WTC11 (cell line): Measurements from ENCODE around the gene CAMK2G. TPM values are rescaled to one million over a fixed set of nuclear protein-coding genes. Genes with fewer than 3 reads are reported as not detected.

ENCODE experiments used
- ATAC-seq: fragments of 200-7000 bp; cut with Tn5 transposase; 2 replicates; pipeline ENCODE4 v1.10.0; 2021; ENCODE audit warnings: mild to moderate bottlenecking, moderate library complexity
- CTCF ChIA-PET: fragments of 300-600 bp; sonication (Branson Sonifier 250); formaldehyde crosslinking; loops from one replicate; lab custom pipeline; 2021; ENCODE audit warnings: antibody characterized with exemption; lab: Charles Lee
- POLR2A ChIA-PET: fragments of 350-600 bp; sonication (Branson Sonifier 250); formaldehyde crosslinking; loops from one replicate; lab custom pipeline; 2021; ENCODE audit warnings: antibody characterized with exemption; lab: Charles Lee
- DNase-seq: peaks from one replicate; pipeline ENCODE4 v3.0.0; 2021; ENCODE audit warnings: low spot score
- H3K27ac Mint-ChIP-seq: 2 replicates; pipeline ENCODE4 v1.8.0; 2021; ENCODE audit warnings: mixed read lengths
- H3K27me3 Mint-ChIP-seq: 2 replicates; pipeline ENCODE4 v1.8.0; 2021; ENCODE audit warnings: low read depth, mild to moderate bottlenecking, moderate library complexity, mixed read lengths
- H3K36me3 Mint-ChIP-seq: 2 replicates; pipeline ENCODE4 v1.8.0; 2021; ENCODE audit warnings: mixed read lengths
- H3K4me1 Mint-ChIP-seq: 2 replicates; pipeline ENCODE4 v1.8.0; 2022; ENCODE audit warnings: mixed read lengths
- H3K4me3 Mint-ChIP-seq: 2 replicates; pipeline ENCODE4 v1.8.0; 2021; ENCODE audit warnings: mild to moderate bottlenecking, moderate library complexity, mixed read lengths
- H3K9me3 Mint-ChIP-seq: 2 replicates; pipeline ENCODE4 v1.8.0; 2021; ENCODE audit warnings: mixed read lengths
- ATF1 ChIP-seq: sonication (generic); formaldehyde crosslinking; IDR thresholded peaks from 2 replicates; pipeline ENCODE4 v1.8.1; 2023; ENCODE audit warnings: mild to moderate bottlenecking, moderate library complexity, missing genetic modification reagents
- CREM ChIP-seq: sonication (generic); formaldehyde crosslinking; IDR thresholded peaks from 2 replicates; pipeline ENCODE4 v1.8.1; 2022; ENCODE audit warnings: mild to moderate bottlenecking, missing genetic modification reagents, moderate library complexity
- EMX1 ChIP-seq: fragments of 250-450 bp; sonication (Bioruptor Pico); IDR thresholded peaks from 2 replicates; pipeline ENCODE4 v1.8.0; 2021; ENCODE audit warnings: mild to moderate bottlenecking
- ETV6 ChIP-seq: sonication (generic); formaldehyde crosslinking; IDR thresholded peaks from 2 replicates; pipeline ENCODE4 v1.8.1; 2022; ENCODE audit warnings: mild to moderate bottlenecking, missing genetic modification reagents
- GABPB1 ChIP-seq: sonication (generic); formaldehyde crosslinking; IDR thresholded peaks from 2 replicates; pipeline ENCODE4 v1.8.1; 2023; ENCODE audit warnings: mild to moderate bottlenecking, missing genetic modification reagents
- NR1H2 ChIP-seq: sonication (generic); formaldehyde crosslinking; IDR thresholded peaks from 2 replicates; pipeline ENCODE4 v1.9.0; 2021; ENCODE audit warnings: mild to moderate bottlenecking, moderate library complexity, missing genetic modification reagents
- SMAD4 ChIP-seq: sonication (generic); formaldehyde crosslinking; IDR thresholded peaks from 2 replicates; pipeline ENCODE4 v1.8.0; 2022; ENCODE audit warnings: mild to moderate bottlenecking, missing genetic modification reagents
- ZBTB21 ChIP-seq: sonication (generic); formaldehyde crosslinking; IDR thresholded peaks from 2 replicates; pipeline ENCODE4 v1.8.1; 2023; ENCODE audit warnings: mild to moderate bottlenecking, missing genetic modification reagents, borderline replicate concordance
- ZNF396 ChIP-seq: fragments of 250-450 bp; sonication (Bioruptor Pico); IDR thresholded peaks from 2 replicates; pipeline ENCODE4 v1.8.0; 2021; ENCODE audit warnings: mild to moderate bottlenecking, moderate library complexity, borderline replicate concordance
- ZNF671 ChIP-seq: fragments of 250-450 bp; sonication (Bioruptor Pico); IDR thresholded peaks from 2 replicates; pipeline ENCODE4 v1.8.0; 2021; ENCODE audit warnings: mild to moderate bottlenecking
- total RNA-seq: library from RNA; stranded (reverse); gene quantifications from 3 replicates; pipeline ENCODE4 v1.2.3, GENCODE V29; 2021
- TF ChIP-seq, protein P1 (sequence below): sonication (generic); formaldehyde crosslinking; IDR thresholded peaks from 2 replicates; pipeline ENCODE4 v1.8.1; 2022; ENCODE audit warnings: mild to moderate bottlenecking, moderate library complexity, missing genetic modification reagents
- TF ChIP-seq, protein P2 (sequence below): fragments of 200-600 bp; IDR thresholded peaks from 2 replicates; pipeline ENCODE4 v1.8.0; 2022; ENCODE audit warnings: antibody characterized with exemption
- TF ChIP-seq, protein P3 (sequence below): fragments of 250-450 bp; sonication (Bioruptor Pico); IDR thresholded peaks from 2 replicates; pipeline ENCODE4 v1.9.0; 2021; ENCODE audit warnings: mild to moderate bottlenecking
- TF ChIP-seq, protein P4 (sequence below): sonication (generic); formaldehyde crosslinking; IDR thresholded peaks from 2 replicates; pipeline ENCODE4 v1.8.1; 2022; ENCODE audit warnings: mild to moderate bottlenecking, missing genetic modification reagents, moderate library complexity, borderline replicate concordance
- TF ChIP-seq, protein P5 (sequence below): sonication (generic); formaldehyde crosslinking; IDR thresholded peaks from 2 replicates; pipeline ENCODE4 v1.8.1; 2022; ENCODE audit warnings: missing genetic modification reagents, borderline replicate concordance
- TF ChIP-seq, protein P6 (sequence below): sonication (generic); formaldehyde crosslinking; IDR thresholded peaks from 2 replicates; pipeline ENCODE4 v1.8.1; 2023; ENCODE audit warnings: mild to moderate bottlenecking, missing genetic modification reagents
- TF ChIP-seq, protein P7 (sequence below): sonication (generic); formaldehyde crosslinking; IDR thresholded peaks from 2 replicates; pipeline ENCODE4 v1.8.1; 2023; ENCODE audit warnings: mild to moderate bottlenecking, missing genetic modification reagents, moderate library complexity

The CAMK2G gene
- total RNA-seq, 1 experiment from 2014 or later: 34.9 TPM

DNA sequence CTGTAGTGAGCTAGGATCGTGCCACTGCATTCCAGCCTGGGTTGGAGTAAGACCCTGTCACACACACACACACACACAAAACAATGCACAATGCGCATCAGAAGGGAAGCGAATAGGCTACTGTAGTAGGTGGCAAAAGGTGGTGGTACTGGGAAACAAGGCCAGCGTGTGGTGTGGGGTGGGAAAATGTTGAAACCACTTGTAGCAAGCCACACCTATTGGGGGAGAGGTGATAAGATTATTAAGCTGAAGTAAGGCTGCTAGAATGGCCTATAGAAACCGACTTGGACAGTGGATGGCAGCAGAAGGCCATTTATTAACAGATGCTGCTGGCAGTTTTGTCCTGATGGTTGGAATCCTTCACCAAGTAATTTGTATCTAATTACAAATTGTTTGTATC lies 99.7 kb downstream of the CAMK2G start (continued):
- TF ChIP-seq, protein P1, sequence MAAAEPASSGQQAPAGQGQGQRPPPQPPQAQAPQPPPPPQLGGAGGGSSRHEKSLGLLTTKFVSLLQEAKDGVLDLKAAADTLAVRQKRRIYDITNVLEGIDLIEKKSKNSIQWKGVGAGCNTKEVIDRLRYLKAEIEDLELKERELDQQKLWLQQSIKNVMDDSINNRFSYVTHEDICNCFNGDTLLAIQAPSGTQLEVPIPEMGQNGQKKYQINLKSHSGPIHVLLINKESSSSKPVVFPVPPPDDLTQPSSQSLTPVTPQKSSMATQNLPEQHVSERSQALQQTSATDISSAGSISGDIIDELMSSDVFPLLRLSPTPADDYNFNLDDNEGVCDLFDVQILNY (CRISPR knock-in tag): no peak
- TF ChIP-seq NR1H2 (CRISPR knock-in tag) (no peak), SMAD4 (CRISPR knock-in tag) (no peak), GABPB1 (no peak), ATF1 (CRISPR knock-in tag) (no peak), ZBTB21 (CRISPR knock-in tag) (no peak), EMX1 (CRISPR knock-in tag) (no peak), ZNF396 (CRISPR knock-in tag) (no peak)
- TF ChIP-seq, protein P2, sequence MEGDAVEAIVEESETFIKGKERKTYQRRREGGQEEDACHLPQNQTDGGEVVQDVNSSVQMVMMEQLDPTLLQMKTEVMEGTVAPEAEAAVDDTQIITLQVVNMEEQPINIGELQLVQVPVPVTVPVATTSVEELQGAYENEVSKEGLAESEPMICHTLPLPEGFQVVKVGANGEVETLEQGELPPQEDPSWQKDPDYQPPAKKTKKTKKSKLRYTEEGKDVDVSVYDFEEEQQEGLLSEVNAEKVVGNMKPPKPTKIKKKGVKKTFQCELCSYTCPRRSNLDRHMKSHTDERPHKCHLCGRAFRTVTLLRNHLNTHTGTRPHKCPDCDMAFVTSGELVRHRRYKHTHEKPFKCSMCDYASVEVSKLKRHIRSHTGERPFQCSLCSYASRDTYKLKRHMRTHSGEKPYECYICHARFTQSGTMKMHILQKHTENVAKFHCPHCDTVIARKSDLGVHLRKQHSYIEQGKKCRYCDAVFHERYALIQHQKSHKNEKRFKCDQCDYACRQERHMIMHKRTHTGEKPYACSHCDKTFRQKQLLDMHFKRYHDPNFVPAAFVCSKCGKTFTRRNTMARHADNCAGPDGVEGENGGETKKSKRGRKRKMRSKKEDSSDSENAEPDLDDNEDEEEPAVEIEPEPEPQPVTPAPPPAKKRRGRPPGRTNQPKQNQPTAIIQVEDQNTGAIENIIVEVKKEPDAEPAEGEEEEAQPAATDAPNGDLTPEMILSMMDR: no peak
- TF ChIP-seq, protein P3, sequence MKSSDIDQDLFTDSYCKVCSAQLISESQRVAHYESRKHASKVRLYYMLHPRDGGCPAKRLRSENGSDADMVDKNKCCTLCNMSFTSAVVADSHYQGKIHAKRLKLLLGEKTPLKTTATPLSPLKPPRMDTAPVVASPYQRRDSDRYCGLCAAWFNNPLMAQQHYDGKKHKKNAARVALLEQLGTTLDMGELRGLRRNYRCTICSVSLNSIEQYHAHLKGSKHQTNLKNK (CRISPR knock-in tag): no peak
- TF ChIP-seq, all 79 proteins: peak for 0

DNA sequence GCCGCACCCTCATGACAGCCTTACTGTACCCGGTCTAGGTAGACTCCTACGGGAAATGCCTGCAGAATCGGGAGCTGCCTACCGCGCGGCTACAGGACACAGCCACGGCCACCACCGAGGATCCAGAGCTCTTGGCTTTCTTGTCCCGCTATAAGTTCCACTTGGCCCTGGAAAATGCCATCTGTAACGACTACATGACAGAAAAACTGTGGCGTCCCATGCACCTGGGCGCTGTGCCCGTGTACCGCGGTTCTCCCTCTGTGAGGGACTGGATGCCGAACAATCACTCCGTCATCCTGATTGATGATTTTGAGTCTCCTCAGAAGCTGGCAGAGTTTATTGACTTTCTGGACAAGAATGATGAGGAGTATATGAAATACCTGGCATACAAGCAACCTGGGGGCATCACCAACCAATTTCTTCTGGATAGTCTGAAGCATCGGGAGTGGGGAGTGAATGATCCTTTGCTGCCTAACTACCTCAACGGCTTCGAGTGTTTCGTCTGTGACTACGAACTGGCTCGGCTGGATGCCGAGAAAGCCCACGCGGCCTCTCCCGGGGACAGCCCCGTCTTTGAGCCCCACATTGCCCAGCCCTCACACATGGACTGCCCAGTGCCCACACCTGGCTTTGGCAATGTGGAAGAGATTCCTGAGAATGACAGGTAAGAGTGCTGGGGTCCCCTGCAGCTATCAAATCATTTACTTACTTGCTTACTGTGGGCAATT lies 101.0 kb downstream of the CAMK2G start:
- CTCF ChIA-PET: interaction anchor here (0.5 to 2.4 kb wide), 10 partner anchors 8 to 236 kb away, joined by 3 to 13 read pairs (median 4); partner anchors contain the start of gene CHCHD1
- ATAC-seq (no peak), DNase-seq (no peak)
- no peaks in the 10 kb centered on the region for H3K9me3 Mint-ChIP-seq
- H3K4me1 Mint-ChIP-seq: peaks cover 34% of the 10 kb centered on the region
- TF ChIP-seq, protein P4, sequence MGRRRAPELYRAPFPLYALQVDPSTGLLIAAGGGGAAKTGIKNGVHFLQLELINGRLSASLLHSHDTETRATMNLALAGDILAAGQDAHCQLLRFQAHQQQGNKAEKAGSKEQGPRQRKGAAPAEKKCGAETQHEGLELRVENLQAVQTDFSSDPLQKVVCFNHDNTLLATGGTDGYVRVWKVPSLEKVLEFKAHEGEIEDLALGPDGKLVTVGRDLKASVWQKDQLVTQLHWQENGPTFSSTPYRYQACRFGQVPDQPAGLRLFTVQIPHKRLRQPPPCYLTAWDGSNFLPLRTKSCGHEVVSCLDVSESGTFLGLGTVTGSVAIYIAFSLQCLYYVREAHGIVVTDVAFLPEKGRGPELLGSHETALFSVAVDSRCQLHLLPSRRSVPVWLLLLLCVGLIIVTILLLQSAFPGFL: no peak
- 0 out of 2 replicates have a peak, but pooled peaks have one; percentile 30 for TF ChIP-seq CREM
- peak overlapping the region; percentile 91 for H3K4me3 Mint-ChIP-seq
- peaks cover 33% of the 10 kb centered on the region for H3K36me3 Mint-ChIP-seq
- POLR2A ChIA-PET: interaction anchor here (0.6 to 2.5 kb wide), 5 partner anchors 8 to 526 kb away, joined by 3 to 14 read pairs (median 3); partner anchors contain the start of genes CHCHD1 and DNAJC9
- peak overlapping the region; percentile 84; the same call in 1 of the 2 replicates for H3K27ac Mint-ChIP-seq
- H3K27me3 Mint-ChIP-seq: no peaks in the 10 kb centered on the region

DNA sequence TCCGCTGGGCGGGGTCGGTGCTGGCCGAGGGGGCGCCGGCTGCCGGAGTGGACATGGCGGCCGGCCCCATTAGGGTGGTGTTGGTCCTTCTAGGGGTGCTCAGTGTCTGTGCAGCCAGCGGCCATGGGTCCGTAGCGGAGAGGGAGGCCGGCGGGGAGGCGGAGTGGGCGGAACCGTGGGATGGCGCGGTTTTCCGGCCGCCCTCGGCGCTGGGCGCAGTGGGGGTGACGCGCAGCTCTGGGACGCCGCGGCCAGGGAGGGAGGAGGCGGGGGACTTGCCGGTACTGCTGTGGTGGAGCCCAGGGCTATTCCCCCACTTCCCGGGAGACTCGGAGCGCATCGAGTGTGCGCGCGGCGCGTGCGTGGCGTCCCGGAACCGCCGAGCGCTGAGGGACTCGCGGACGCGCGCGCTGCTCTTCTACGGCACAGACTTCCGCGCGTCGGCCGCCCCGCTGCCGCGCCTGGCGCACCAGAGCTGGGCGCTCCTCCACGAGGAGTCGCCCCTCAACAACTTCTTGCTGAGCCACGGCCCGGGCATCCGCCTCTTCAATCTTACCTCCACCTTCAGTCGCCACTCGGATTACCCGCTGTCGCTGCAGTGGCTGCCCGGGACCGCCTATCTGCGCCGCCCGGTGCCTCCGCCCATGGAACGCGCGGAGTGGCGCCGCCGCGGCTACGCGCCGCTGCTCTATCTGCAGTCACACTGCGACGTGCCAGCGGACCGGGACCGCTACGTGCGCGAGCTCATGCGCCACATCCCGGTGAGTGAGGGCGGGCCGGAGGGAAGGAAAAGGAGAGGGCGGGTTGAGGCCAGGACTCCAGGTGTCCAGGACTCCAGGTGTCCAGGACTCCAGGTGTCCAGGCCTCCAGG lies 101.8 kb downstream of the CAMK2G start:
- peak; percentile 58 for ATAC-seq
- peak; percentile 67 for DNase-seq
- H3K4me3 Mint-ChIP-seq: peak overlapping the region; percentile 91
- H3K4me1 Mint-ChIP-seq: peaks cover 34% of the 10 kb centered on the region
- no peaks in the 10 kb centered on the region for H3K27me3 Mint-ChIP-seq
- no peak overlapping the region for H3K27ac Mint-ChIP-seq
- ChIA-PET POLR2A (interaction anchor here (0.6 to 2.5 kb wide), 9 partner anchors 9 to 526 kb away, joined by 3 to 14 read pairs (median 3); partner anchors contain the start of genes CHCHD1 and DNAJC9), CTCF (interaction anchor here (0.5 to 2.4 kb wide), 12 partner anchors 9 to 235 kb away, joined by 3 to 13 read pairs (median 3); partner anchors contain the start of genes CHCHD1 and ZSWIM8)
- H3K36me3 Mint-ChIP-seq: peaks cover 38% of the 10 kb centered on the region
- H3K9me3 Mint-ChIP-seq: no peaks in the 10 kb centered on the region
- TF ChIP-seq, protein P5, sequence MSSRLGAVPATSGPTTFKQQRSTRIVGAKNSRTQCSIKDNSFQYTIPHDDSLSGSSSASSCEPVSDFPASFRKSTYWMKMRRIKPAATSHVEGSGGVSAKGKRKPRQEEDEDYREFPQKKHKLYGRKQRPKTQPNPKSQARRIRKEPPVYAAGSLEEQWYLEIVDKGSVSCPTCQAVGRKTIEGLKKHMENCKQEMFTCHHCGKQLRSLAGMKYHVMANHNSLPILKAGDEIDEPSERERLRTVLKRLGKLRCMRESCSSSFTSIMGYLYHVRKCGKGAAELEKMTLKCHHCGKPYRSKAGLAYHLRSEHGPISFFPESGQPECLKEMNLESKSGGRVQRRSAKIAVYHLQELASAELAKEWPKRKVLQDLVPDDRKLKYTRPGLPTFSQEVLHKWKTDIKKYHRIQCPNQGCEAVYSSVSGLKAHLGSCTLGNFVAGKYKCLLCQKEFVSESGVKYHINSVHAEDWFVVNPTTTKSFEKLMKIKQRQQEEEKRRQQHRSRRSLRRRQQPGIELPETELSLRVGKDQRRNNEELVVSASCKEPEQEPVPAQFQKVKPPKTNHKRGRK (CRISPR knock-in tag): no peak
- TF ChIP-seq, protein P6, sequence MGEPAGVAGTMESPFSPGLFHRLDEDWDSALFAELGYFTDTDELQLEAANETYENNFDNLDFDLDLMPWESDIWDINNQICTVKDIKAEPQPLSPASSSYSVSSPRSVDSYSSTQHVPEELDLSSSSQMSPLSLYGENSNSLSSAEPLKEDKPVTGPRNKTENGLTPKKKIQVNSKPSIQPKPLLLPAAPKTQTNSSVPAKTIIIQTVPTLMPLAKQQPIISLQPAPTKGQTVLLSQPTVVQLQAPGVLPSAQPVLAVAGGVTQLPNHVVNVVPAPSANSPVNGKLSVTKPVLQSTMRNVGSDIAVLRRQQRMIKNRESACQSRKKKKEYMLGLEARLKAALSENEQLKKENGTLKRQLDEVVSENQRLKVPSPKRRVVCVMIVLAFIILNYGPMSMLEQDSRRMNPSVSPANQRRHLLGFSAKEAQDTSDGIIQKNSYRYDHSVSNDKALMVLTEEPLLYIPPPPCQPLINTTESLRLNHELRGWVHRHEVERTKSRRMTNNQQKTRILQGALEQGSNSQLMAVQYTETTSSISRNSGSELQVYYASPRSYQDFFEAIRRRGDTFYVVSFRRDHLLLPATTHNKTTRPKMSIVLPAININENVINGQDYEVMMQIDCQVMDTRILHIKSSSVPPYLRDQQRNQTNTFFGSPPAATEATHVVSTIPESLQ (CRISPR knock-in tag): no peak
- TF ChIP-seq ETV6 (CRISPR knock-in tag) (0 out of 2 replicates have a peak, but pooled peaks have one; percentile 7), ZNF671 (CRISPR knock-in tag) (peak; percentile 19; the same call in 1 of the 2 replicates)
- TF ChIP-seq, protein P7, sequence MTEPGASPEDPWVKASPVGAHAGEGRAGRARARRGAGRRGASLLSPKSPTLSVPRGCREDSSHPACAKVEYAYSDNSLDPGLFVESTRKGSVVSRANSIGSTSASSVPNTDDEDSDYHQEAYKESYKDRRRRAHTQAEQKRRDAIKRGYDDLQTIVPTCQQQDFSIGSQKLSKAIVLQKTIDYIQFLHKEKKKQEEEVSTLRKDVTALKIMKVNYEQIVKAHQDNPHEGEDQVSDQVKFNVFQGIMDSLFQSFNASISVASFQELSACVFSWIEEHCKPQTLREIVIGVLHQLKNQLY (CRISPR knock-in tag): no peak
- TF ChIP-seq, protein P4: no peak
